GM12878 (cell line): ENCODE results near the gene ARF5.

Source experiments
- EZH2 ChIP-seq: IDR thresholded peaks from 2 replicates; pipeline ENCODE4 v1.6.1; 2012; ENCODE audit warnings: low read depth, mild to moderate bottlenecking, control low read depth, inconsistent platforms, low read length, borderline replicate concordance; ENCODE audit not compliant: control insufficient read depth
- JUNB ChIP-seq: IDR thresholded peaks from 2 replicates; pipeline ENCODE4 v1.6.1; 2016; ENCODE audit warnings: antibody characterized with exemption, mild to moderate bottlenecking
- KAT2A ChIP-seq: conservative IDR thresholded peaks from 2 replicates; pipeline ENCODE4 v1.6.1; 2011; ENCODE audit warnings: low read depth, low read length; ENCODE audit not compliant: control insufficient read depth
- NR2C2 ChIP-seq: IDR thresholded peaks from 2 replicates; pipeline ENCODE4 v1.6.1; 2011; ENCODE audit warnings: borderline replicate concordance, low read depth; ENCODE audit not compliant: control insufficient read depth, insufficient read length
- POLR2A ChIP-seq: IDR thresholded peaks from 2 replicates; pipeline ENCODE4 v1.6.1; 2011; ENCODE audit warnings: low read depth, mild to moderate bottlenecking, low read length
- POLR2AphosphoS5 ChIP-seq: IDR thresholded peaks from 2 replicates; pipeline ENCODE4 v1.6.1; 2011; ENCODE audit warnings: mild to moderate bottlenecking, low read length, inconsistent platforms
- RAD21 ChIP-seq: IDR thresholded peaks from 2 replicates; pipeline ENCODE4 v1.6.1; 2011; ENCODE audit warnings: mild to moderate bottlenecking, low read depth, low read length, moderate library complexity; ENCODE audit not compliant: insufficient read depth
- REST ChIP-seq: IDR thresholded peaks from 2 replicates; pipeline ENCODE4 v1.6.1; 2012; ENCODE audit warnings: mild to moderate bottlenecking, low read depth, low read length
- TAF1 ChIP-seq: IDR thresholded peaks from 2 replicates; pipeline ENCODE4 v1.6.1; 2011; ENCODE audit warnings: mild to moderate bottlenecking, low read depth, low read length, borderline replicate concordance
- TCF7 ChIP-seq: IDR thresholded peaks from 2 replicates; pipeline ENCODE4 v1.6.1; 2014; ENCODE audit warnings: antibody characterized with exemption, borderline replicate concordance
- TF ChIP-seq, protein P1 (sequence below): IDR thresholded peaks from 2 replicates; pipeline ENCODE4 v1.6.1; 2011; ENCODE audit warnings: low read depth, low read length, improper control_type of control experiment, borderline replicate concordance
- TF ChIP-seq, protein P2 (sequence below), 3 experiments: IDR thresholded peaks in 2 of 3; conservative IDR thresholded peaks in 1 of 3; 2 replicates each; pipeline ENCODE4 v1.5.1; 2011; ENCODE audit warnings: low read depth in 3 of 3, low read length in 3 of 3, mild to moderate bottlenecking in 3 of 3, control low read depth in 2 of 3, moderate library complexity in 2 of 3, inconsistent platforms in 1 of 3, mixed read lengths in 1 of 3; ENCODE audit not compliant: control insufficient read depth in 2 of 3, insufficient read depth in 1 of 3; ENCODE audit errors: extremely low read depth in 1 of 3

DNA sequence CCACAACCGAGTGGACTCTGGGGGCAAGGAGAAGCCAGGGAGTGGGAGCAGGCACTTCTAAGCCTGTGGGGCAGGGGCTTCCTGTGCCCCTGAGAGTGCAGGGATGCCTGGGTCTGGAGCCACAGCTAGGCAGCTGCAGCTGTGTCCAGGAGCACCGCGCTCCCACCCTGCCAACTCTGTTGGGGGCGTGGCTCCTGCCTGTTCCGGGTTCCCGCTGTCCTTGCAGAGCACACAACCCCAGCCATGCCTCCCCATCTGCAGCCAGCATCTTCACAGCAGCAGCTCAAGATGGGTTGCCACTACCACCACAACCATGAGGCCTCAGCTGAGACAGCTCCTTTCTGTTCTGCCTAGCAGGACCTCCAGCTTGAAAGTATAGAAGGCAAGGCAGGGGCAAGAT lies 21.1 kb downstream of the ARF5 start:
- TF ChIP-seq JUNB (no peak), NR2C2 (no peak), TAF1 (no peak), REST (no peak), POLR2A (no peak), KAT2A (no peak), EZH2 (no peak), POLR2AphosphoS5 (no peak), TCF7 (no peak), RAD21 (no peak)
- TF ChIP-seq, protein P1, sequence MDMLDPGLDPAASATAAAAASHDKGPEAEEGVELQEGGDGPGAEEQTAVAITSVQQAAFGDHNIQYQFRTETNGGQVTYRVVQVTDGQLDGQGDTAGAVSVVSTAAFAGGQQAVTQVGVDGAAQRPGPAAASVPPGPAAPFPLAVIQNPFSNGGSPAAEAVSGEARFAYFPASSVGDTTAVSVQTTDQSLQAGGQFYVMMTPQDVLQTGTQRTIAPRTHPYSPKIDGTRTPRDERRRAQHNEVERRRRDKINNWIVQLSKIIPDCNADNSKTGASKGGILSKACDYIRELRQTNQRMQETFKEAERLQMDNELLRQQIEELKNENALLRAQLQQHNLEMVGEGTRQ = no peak
- TF ChIP-seq, protein P2, sequence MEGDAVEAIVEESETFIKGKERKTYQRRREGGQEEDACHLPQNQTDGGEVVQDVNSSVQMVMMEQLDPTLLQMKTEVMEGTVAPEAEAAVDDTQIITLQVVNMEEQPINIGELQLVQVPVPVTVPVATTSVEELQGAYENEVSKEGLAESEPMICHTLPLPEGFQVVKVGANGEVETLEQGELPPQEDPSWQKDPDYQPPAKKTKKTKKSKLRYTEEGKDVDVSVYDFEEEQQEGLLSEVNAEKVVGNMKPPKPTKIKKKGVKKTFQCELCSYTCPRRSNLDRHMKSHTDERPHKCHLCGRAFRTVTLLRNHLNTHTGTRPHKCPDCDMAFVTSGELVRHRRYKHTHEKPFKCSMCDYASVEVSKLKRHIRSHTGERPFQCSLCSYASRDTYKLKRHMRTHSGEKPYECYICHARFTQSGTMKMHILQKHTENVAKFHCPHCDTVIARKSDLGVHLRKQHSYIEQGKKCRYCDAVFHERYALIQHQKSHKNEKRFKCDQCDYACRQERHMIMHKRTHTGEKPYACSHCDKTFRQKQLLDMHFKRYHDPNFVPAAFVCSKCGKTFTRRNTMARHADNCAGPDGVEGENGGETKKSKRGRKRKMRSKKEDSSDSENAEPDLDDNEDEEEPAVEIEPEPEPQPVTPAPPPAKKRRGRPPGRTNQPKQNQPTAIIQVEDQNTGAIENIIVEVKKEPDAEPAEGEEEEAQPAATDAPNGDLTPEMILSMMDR (IDR thresholded peaks at IDR 0.05 in 2 of 3, conservative IDR thresholded peaks at IDR 0.05 in 1 of 3; ENCODE audit: control insufficient read depth in 2 of 3, extremely low read depth in 1 of 3, insufficient read depth in 1 of 3, low read depth in 3 of 3, low read length in 3 of 3) = no peak
